Stimulated activated CD8-positive, alpha-beta memory T cell treated with anti-CD3 and anti-CD28 coated beads, Interleukin-4, amount 100 ng/mL, for 1 hour (primary cell): ENCODE measurements around the gene FOXJ1.
"Not testable (repeated sequence)": the region's sequence is repeated elsewhere in the genome, so short reads cannot be mapped to it uniquely, and the experiment has no call there.

Experiments
- DNase-seq, 2 donors: peaks; one replicate each; pipeline ENCODE4 v3.0.0-alpha.2; 2020; ENCODE audit warnings: low read depth in 2 of 2, low spot score in 1 of 2

FOXJ1 gene, protein sequence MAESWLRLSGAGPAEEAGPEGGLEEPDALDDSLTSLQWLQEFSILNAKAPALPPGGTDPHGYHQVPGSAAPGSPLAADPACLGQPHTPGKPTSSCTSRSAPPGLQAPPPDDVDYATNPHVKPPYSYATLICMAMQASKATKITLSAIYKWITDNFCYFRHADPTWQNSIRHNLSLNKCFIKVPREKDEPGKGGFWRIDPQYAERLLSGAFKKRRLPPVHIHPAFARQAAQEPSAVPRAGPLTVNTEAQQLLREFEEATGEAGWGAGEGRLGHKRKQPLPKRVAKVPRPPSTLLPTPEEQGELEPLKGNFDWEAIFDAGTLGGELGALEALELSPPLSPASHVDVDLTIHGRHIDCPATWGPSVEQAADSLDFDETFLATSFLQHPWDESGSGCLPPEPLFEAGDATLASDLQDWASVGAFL

DNA sequence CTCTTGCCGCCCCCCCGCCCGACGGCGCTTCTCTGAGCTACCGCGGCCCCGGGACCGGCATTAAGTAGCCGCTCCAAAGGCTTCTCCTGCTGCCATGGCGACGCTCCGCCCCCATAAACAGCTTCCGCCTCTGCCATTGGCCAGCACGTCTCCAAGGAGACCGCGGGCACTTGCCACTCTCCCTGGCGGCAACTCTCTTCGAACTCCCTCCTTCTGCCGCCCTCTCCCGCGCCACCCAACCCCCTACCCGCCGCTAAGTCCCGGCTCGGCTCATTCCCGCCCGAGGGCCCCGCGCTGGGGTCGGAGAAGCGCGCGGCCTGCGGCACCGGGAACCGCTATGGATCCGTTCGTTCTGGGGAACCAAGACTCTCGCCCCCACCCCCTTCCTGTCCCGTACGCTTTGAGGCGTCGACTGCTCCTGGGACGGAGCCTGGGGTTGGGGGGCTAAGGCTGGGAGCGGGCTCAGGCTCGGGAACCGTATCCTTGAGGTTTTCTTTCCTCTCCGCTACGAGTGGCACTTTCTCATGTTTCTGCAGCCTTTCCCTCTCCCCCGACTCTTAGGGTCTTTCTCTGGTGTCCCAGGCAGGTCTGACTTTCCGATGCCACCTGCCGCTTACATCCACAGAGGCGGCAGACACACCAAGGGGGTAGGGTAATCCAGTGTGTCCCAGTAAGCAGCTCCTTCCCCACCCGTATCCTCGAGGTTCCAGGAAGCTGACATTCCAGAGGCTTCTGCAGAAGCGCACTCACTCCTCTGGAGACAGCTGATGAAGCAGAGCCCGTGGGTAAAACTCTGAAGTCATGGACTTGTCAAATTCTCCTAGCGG is at the start of gene FOXJ1:
Gene FOXJ1, minus strand, starts transcription at position 34 of the 827 bp plus-strand sequence. CDS start 850 bp downstream, outside the sequence.
- DNase-seq: peak; percentile 83 to 86

DNA sequence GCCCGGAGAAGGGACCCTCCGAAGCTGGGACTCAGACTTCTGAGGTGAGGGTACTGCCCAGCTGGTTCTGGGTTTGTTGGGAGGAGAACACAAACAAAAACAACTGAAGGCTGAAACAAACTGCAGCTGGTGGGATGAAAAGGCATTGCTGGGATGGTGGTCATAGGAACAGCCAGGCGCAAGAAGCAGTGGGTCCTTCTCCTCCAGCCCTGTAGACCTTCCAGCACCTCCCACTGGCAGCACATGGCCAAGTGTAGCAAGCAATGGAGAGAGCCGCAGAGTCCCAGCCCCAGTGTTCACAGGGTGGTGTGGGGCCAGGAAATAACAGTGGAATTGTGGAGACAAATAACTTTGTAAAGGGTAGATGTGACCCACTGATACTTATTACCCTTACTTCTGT is 48.7 kb upstream of the FOXJ1 start:
- no peak for DNase-seq

DNA sequence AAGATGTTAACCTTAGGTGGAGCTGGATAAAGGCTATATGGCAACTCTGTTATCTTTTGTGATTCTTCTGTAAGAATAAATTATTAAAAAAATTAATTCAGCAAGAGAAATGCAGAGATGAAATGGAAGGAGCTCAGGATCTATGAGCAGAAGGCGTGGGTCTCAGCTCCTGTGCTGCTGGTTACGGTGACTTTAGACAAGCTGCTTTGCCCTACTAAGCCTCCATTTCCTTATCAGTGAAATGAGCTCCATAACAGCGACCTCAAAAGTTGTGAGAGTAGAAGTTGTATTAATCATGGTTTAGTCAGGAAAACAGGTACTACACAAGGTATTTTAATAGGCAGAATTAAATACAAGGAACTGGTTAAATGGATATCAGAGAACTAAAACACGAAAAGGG is 48.2 kb upstream of the FOXJ1 start:
- DNase-seq: no peak

DNA sequence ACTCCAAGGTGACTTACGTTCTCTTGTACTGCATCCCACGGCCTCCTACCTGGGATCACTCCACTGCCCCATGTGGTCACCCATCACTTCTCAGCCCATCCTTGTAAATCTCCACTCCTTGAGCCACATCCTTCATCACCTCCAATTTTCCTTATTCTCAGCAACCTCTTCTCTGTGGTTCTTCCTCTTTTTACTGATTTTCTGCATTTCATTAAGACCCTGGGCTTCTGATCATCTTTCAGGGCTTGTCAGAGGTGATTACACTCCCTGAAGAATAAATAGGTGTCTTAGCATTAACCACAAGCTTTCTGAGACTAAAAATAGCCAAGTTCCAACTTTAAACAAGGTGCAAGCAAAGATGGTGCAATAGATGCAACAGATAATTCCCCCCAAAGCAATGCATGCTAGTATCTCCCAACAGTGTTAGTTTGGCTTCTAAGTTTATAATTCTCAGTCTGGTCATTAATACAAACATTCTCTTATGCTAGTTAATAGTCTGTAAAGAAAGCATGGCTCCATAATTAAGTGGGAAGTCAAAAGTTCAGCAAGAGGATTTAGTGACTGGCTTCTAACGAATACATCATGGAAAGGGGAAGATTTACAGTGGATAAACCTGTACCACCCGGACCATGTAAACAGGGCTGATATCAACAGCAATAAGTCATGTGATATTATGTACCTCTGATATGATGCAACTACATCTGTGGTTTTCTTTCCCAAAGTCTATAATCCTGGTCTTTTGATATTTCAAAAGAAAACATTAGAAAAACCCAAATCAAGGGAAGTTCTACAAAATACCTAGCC is 47.4 kb upstream of the FOXJ1 start:
- DNase-seq: no peak

DNA sequence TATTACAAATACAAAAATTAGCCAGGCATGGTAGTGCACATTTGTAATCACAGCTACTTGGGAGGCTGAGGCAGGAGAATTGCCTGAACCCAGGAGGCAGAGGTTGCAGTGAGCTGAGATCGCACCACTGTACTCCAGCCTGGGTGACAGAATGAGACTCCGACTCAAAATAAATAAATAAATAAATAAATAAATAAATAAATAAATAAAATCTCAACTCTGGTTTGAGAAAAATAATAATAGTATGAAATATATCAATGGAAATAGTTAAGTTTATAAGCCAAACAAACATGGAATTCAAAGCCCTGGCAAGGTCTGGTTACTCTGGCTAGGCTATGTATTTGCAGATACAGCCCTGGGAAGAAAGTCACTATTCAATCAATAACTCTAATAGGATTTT is 45.7 kb upstream of the FOXJ1 start:
- not testable (repeated sequence) for DNase-seq

DNA sequence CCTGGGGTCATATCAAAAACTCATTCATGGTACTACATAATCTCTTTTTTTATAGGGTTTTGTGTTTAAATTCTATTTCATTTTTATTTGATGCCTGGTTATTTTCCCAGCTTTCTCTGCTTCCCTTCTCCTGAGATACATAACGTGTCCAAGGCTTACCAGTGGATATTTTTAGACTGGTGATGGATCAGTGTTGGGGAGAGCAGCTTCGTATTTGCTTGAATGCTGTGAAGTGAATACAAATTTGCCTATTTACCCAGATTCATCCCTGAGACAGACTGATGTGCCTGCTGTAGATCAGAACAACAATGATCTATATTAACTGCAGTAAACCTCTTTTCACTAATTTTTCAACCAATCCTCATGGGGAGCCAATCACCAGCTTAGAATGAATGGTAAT is 43.2 kb upstream of the FOXJ1 start:
- DNase-seq: no peak

DNA sequence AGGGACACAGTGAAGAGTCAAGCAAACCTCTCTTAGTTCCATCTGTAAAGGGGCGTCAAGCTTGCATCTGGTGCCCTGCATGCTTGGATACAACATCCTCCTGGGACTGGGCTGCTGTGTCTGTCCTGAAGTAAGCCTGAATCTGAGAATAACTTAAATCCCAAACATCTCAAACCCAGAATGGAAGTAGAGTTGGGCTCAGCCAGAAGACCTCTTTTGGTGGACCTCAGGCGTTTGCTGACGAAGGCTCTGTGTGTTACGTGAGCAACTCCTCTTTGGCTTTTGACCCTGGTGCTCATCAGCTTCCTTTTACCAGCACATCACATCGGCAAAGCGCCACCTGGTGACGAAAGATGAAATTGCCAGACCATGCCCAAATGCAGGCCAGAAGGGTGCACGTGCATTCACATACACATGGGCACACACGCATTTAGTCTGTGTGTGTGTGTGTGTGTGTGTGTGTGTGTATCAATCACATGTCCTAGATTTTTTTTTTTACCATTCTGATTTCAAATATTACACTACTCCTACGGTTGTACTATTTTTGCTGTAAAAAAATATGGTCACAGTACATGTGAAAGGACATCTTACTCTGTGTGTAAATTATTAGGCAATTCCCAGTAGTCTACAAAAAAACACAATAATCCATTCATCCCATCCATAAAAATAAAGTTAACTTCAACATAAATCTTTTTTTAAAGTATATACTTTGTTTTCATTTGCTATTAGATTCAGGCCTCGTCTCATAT is 41.1 kb upstream of the FOXJ1 start:
- peak; percentile 89 to 94 for DNase-seq

DNA sequence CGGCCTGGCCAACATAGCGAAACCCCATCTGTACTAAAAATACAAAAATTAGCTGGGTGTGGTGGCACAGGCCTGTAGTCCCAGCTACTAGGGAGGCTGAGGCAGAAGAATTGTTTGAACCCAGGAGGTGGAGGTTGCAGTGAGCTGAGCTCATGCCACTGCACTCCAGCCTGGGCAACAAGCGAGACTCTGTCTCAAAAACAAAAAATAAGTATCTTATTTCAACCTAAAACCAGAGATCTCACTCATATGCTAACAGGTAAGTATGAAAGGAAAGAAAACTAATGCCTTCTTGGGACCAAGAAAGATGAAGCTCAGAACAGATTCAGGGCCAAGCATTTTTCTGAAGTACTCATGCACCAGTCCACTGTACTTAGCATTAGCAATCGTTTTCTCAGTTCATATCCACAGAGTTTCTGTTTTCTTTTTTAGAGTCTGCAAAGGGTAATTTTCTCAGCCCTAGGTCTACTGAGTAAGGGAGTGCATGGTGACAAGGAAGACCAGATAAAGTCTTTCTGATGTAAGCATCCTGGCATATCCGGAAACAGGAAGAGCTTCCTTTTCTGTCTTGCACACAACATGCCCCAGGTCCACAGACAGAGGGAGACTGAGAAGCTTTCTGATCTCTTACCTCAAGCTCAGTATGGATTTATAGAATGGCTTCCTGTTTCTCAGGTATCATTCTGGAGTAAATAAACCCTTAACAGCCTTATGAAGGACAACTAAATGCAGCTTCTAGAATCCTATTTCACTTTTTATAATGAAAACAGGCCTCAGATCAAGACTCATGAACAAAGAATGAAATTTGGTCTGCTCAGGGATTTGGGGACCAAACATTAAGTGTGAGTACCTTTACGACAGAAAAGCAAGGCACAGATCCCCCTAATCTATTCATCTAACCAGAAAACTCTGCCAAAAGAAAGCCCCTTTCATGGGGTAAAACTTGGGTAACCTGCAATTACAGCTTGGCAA is 38.7 kb upstream of the FOXJ1 start:
- DNase-seq: no peak

DNA sequence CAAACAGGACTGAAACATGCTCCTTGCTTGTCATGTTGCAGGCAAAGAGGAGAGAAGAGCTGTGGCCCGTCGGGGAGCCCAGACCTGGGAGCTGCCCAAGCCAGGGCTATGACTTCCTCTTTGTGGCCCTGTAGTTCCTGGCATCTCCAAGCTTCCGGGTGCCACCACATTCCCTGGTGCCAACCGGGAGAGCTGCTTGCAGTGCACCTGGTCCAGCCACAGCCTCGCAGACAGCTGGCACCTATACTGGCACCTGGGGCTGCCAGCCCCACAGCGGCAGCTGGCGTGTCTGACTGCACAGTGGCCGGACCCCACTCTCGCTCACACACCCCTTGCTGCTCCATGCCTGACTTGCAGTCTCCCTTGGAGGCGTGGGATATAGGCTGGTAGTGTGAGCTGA is 37.1 kb upstream of the FOXJ1 start:
- no peak for DNase-seq

DNA sequence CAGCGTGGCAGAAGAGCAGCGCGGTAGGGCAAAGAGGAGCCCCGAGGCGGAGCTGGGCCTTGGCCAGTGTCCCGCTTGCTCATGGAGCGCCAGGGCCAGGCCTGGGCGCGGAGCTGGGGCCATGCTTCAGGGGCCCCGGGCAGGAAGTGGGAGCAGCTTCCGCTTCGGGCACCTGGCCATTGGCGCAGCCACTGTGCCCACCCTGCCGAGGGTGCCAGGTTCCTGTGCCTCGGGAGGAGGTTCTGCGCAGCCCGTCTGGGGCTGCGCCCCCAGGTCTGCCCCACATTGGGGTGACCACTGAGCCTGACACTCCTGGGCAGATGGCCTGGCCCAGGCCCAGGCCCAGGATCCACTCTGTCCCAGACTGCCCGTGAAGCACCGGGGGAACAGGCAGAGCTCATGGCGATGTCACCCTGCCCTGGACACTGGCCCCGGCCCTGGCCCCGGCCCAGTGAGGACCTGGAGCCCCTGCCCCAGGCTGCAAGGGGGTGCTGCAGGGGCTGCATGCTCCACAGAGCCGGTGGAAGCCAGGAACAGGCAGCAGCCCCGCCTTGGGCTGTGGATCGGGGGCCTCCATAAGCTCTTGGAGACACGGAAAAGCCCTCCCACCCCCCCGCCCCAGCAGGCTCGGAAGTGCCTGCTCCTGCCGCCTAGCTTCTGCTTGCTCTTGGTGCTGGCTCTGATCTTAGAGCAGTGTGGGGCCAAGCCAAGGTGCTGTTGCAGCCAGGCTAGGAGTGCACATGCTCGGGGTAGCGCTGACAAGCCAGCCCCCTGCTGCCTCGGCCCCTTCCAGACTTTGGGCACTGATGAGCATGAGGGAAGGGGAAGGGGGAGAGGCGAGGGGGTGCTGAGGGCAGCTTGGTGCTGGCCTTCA is 35.9 kb upstream of the FOXJ1 start:
- no peak for DNase-seq

DNA sequence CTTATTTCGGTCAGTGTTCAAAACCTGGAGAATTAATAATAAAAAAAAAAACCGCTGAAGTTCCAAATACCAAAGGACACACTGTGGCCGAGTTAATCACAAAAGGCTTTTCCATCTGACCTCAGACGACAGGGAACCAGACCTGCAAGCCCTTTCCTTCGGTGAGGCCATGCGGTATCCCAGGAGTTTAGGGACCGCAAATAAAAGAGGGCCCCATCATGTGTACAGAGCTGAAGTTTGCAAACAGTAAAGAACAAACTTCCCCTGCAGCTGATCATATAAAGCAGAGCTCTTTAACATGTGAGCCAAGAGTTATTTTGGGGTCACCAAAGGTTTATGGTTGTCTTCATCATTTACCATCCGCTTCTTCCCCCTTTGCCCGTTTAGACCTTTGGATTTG is 33.0 kb upstream of the FOXJ1 start:
- DNase-seq: no peak

DNA sequence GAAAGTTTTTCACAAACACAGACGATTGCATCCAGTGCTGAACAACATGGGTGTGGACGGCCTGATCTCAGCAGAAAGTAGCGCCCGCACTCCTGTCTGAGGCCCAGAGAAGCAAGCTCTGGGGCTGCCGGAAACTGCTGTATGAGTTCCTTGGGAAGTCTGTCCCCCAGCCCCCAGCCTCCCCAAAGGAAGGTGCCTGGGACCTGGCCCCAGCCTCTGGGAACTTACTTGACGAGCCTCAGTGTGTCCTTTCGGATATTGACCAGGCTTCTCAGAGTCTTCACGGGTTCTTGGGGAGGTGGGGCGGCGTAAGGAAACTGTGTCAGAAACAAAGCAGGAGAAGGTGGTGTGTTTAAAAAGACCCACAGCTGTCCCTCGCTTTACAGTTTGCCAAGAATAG is 32.4 kb upstream of the FOXJ1 start:
- no peak for DNase-seq

DNA sequence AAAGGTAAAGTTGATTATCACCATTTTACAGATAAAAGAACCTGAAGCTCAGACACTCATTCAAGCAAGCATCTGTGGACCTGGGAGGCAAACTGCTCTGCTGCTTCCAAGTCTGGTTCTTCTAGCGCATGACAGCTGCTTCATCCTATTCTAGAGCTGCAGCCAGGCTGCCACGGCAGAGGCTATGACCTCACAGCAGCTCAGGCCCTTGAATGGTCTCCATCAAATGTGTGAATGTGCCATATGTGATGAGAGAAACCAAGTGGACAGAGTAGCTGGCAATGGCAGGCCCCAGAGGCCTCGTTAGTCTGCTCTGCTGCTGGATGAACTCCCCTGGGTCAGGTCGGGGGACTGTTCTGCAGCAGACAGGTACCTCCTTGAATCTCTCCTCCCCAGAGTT is 30.7 kb upstream of the FOXJ1 start:
- no peak for DNase-seq

DNA sequence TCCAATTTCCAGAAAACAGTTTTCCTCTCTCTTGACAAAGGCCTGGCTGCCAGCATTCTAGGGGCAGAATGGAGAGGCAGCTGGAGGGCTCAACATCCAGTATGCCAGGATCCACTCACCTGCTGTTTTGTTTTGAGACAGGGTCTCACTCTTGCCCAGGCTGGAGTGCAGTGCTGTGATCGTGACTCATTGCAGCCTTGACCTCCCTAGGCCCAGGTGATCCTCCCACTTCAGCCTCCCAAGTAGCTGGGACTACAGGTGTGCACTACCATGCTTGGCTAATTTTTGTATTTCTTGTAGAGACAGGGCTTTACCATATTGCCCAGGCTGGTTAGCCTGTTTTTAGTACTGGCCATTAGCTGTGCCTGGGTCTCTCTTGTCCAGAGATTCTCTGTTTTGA is 29.1 kb upstream of the FOXJ1 start:
- no peak for DNase-seq

DNA sequence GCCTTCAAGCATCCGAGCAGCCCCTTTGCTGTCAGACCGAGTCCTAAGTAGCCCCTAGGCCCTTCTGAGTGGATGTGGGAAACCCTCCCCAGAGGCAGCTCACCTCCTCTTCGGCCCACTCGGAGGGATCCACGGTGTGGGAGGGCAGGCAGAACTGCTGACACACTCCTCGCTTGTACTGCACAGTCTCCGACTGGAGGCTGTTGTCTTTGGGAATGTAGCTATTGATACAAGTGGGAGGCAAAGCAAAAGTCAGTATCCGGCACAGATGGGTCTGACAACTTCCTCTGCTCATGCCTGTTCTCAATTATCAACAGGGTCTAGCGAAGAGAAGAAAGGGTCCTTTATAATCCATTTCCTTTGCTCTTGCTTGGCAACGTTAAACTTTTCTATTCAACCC is 25.9 kb upstream of the FOXJ1 start:
- DNase-seq: no peak

DNA sequence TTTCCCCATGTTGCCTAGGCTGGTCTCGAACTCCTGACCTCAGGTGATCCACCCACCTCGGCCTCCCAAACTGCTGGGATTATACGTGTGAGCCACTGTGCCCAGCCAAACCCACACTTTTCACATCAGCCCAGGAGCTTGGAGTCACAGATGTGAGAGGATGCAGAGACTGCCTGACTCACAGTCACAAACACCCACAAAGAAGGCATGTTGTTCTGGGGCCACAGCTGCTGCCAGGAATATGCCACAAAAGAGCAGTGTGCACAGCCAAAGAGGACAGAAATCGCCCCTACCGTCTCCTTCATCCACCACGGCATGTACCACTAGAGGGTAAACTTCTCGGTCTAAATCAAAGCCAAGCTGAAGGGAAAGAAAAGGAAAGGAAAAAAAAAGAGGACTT is 25.1 kb upstream of the FOXJ1 start:
- DNase-seq: no peak

DNA sequence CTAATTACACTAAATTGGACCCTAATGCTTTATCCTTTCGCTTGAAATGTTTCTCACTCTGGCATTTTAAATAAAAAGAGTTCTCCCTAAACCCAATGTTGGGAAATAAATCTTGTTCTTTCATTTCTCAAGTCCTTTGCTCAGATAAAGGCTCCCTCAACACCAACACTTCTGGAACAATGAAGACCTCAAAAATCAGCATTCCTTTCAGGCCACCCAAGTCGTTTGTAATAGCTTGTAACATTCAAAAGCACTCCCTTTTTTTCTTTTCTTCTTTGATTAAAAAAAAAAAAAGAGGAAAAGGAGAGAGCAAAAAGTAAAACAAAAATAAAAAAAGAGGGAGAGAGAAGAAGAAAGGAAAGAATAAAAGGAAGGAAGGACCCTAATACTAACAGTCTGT is 23.3 kb upstream of the FOXJ1 start:
- no peak for DNase-seq

DNA sequence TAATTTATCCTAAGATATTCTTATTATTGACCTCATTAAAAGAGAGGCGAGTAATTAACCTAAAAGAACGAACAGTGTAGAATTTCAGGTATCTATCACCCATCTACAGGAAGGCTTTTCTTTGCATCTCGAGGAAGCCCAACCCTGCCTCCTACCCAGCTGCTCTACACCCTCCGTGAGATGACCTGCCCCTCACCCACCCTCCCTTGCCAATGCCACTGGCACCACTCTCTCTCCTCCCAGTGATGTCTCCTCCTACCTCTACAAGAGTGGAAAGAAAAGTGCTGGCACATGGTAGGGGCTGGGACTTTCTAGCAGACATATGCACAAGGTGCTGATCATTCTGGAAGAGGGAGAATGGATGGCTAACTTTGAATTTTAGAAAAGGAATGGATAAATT is 22.9 kb upstream of the FOXJ1 start:
- DNase-seq: no peak
